ENCODE results near the gene CHIC2.

The CHIC2 gene

DNA sequence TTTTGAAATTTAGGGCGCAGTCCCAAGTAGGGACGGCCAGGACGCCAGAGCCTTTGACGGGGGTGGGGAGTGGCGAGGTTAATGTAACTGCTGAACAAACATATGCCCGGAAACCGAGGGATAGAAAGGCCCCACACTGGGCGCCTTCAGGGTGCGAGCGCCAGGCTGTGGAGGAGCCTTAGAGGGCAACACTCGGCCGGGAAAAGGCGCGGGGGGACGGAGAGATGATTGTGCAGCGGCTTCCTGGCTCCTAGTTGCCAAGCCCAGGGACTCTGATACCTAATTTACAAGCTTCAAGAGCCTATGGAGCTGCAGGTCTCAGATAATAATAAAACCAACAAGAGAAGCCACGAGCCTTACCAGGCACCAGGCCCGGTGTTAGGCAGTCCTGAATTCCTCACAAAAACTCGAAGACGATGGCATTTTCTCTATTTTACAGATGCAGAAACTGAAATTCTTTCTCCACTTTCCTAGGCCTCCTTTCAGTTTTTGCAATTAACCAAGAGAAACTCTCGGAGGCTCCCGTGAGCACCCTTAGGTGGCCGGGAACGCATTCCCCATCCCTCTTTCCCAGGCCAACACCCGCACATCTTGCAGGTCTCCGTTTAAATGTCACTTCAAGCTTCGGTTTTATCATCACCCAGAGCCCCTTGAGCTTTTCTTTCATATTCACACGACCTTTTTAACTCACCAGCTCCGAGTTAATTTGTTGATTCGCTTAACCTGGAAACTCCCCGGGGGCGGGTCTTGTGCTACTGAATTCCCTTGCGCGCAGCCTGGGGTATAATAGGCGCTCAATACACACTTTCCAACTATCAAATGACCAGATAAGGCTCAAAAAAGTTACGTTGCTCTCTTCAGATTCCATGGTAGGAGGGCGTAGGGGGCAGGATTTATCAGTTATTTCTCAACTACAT lies 29.2 kb upstream of the CHIC2 start:
- no peak for DNase-seq (ENCODE audit: low read depth)

GRCh38 chr4:54092405-54093323 lies 28.3 kb upstream of the CHIC2 start:
- no peak for DNase-seq (ENCODE audit: low read depth)

- peak; percentile 54 for DNase-seq (ENCODE audit: low read depth)
These were observed 27.4 kb upstream of the CHIC2 start for GRCh38 chr4:54091637-54092404.

DNA sequence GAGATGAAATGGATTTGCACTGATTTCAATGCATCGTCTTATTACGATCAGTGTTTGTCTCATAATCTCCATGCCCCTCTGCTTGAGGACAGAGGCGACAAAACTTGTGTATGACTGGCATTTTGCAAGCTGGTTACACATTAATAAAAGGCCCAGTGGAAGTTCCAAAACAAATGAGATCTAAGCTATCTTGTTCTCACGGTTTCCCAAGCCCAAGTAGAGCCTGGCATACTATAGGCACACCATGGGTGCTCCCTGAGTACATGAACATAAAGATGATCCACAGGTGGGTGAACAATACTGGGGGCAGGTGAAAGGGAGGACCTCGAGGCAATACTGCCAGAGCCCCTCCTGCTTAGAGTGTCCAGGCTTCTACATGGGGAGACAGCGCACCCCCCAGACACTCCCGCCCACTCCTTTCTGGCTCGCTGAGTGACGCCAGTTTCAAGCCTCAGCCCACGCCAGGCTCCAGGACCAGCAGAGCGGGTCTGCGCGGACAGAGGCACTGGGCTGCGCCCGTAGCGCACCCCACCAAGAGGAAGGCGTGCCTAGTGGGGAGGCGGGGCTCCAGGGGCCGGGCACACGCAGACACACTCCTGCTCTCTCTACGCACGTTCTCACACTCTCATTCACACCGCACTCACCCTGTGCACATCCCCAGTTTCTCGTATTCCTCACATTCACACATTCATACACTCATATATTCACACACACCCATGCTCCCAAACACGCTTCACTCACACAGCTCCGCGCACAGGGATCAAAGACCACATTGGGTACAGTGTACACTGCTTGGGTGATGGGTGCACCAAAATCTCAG lies 26.6 kb upstream of the CHIC2 start:
- DNase-seq (ENCODE audit: low read depth): no peak

DNA sequence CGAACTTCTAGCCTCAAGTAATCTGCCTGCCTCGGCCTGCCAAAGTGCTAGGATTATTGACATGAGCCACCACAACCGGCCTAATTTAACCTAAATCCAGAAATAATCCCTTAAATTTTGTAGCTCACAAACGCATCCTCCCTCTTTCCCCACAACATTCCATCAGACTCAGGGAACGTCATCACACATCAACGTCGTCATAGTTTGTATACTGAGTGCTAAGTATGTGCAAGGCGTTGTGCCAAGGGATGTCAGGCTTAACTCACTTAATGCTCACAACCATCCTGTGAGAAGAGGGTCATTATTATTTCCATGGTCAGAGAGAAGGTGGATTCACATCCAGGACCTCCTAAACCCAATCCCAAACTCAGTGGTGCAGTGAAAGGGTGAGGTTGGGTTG lies 26.0 kb upstream of the CHIC2 start:
- no peak for DNase-seq (ENCODE audit: low read depth)

DNA sequence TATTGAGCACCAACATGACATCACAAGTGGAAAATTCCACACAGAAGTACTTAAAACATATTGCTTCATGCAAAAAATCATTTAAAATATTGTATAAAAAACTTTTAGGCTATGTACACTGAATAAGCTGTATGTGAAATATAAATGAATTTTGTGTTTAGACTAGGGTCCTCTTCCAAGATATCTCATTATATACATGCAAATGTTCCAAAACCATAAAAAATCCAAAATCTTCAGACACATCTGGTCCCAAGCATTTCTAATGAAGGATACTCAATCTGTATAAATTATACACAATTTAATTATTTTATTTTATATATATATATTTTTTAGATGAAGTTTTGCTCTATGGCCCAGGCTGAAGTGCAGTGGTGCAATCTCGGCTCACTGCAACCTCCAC lies 25.5 kb upstream of the CHIC2 start:
- no peak for DNase-seq (ENCODE audit: low read depth)

DNA sequence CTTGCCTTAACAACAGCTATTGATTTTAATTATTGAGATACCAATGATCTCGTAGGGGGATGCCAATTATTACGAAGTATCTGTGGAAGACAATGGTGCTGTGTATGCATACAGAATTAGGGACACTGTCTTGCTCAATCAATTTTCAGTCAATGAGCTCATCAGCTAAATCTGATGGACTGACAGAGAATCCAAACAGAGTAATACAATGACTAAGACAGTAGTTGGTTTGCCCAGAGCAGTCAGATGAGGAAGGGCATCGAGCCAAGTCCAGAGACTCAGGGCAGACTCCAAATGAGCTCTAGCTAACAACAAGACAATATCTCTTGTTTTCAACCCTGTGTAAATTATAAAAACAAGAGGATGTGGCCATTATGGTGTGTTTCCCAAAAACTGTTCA lies 20.9 kb upstream of the CHIC2 start:
- DNase-seq (ENCODE audit: low read depth): no peak

DNA sequence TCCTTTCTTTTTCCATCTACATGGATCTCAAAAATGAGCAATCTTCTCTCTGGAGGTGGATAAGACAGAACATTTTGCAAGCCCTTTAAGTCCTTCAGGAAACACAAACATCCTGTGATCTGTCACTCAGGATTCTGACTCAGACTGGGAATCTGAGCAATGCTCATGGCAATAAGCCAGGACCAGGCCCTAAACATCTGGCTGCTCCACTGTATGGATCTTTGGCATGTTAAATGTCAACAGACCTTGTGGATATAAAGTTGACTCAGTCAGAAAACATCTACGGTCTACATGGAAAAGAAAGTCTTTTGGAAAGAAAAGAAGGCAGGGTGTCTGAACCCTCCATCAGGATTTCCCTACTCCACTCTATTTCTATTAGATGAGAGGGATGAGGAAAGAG lies 17.8 kb upstream of the CHIC2 start:
- DNase-seq (ENCODE audit: low read depth): no peak

DNA sequence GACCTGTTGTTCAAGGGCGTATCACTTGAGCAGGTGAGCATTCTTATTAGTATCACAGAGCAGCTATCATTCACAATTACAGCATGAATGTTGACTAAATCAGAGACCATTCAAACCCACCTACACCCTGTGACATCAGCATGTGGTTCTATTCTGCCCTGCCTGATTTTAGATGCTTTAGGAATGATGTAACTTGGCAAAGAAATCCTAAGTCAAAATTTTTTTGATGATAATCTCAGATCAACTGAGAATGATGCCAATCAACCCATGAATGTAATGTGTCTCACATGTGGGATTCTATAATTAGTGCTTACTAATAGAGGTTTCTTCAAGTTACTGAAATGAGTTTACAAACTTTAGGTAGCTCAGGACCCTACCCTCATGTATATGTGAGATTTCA lies 13.4 kb upstream of the CHIC2 start:
- no peak for DNase-seq (ENCODE audit: low read depth)

- no peak for DNase-seq (ENCODE audit: low read depth)
These were observed 12.3 kb upstream of the CHIC2 start for GRCh38 chr4:54076673-54077072.

- no peak for DNase-seq (ENCODE audit: low read depth)
These were observed 10.0 kb upstream of the CHIC2 start for GRCh38 chr4:54074381-54074780.

DNA sequence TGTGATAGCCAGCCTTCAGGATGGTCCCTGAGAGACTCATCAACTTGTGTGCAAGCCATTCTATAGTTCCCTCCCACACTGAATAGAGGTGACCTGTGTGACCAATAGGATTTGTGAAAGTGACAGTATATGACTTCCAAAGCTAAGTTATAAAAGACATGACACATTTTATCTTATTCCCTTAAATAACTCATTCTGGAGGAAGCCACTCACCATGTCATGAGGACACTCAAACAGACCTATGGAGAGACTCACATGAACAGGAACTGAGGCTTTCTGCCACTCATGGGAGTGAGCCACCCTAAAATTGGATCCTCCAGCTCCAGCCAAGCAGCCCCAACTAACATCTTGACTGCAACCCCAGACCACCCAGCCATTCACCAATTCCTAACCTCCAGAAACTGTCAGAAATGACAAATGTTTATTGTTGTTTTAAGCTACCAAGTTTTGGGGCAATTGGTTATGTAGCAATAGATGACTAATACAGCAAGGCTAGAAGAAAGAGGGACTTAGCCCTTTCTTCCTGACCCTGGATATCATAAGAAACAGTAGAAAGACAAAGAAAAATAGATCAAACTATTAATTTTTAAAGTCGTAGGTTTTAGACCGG lies 9.0 kb upstream of the CHIC2 start:
- DNase-seq (ENCODE audit: low read depth): no peak

DNA sequence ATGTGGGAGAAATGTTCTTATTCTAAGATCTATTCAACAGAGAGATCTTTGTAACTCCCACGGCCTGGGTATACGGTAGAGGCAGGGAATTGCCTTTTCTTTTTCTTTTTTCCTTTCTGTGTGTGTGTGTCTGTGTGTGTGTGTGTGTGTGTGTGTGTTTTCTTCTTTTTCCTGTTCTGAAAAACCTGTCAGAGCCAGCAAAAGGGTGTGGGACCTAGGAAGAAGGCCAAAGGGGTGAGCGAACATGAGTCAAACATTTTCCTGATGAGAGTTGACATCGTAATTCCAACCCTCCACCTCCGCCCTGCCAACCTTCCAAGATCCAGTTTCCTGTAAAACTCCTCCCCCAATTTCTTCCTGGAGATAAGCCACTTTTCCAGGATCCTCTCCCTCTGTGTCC lies 2.8 kb upstream of the CHIC2 start:
- DNase-seq (ENCODE audit: low read depth): no peak

GRCh38 chr4:54066718-54067129 lies 2.3 kb upstream of the CHIC2 start:
- no peak for DNase-seq (ENCODE audit: low read depth)

DNA sequence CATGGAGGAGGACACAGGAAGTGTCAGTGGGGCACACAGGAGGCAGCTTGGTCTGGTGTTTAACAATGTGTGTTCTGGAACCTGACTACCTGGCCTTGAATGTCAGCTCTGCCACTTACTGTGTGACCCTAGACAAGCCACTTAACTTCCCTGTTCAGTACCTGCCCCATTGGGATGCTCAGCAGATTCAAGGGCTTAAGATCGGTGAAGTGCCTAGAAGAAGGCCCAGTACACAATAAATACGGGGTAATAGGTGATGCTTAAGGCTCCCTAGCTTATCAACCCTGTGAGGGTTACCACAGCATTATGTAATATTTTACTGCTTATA lies 1.6 kb upstream of the CHIC2 start:
- DNase-seq (ENCODE audit: low read depth): no peak

DNA sequence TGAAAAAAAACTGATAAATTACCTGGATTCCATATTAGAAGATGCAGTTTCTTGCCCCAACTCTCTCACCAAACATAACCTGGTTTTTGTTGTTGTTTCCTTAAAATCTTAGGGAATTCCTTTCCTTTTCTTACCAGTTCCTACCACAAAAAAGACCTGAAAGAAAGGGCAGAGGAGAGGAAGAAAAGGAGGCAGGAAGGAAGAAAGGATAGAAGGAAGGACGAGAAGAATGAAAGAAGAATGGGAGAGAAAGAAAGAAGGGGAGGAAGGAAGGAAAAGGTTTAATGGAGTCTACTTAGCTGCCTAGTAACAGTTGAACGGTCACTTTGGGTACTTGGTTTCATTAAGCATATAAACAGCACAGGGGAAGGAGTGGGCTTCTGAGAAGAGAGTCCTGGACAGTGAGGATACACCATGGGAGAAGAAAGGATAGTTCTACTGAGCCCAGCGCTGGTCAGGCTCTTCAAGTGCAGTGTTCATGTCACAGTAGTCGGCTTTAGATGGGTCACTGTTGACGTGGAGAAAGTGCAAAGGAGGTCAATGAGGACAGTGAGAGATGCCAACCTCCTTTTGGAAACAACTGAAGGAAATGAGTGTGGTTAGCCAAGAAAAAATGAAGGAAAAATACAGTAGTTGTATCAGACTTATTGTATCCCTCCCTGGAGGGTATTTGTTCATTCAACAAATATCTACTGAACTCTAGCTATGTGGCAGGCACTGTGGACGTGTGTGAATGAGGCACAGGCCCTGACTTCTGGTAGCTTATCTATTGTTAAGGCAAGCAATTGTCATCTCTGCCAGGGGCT lies 1.1 kb upstream of the CHIC2 start:
- DNase-seq (ENCODE audit: low read depth): no peak

GRCh38 chr4:54063737-54064316 lies 578 bp downstream of the CHIC2 start:
- DNase-seq (ENCODE audit: low read depth): peak; percentile 3

DNA sequence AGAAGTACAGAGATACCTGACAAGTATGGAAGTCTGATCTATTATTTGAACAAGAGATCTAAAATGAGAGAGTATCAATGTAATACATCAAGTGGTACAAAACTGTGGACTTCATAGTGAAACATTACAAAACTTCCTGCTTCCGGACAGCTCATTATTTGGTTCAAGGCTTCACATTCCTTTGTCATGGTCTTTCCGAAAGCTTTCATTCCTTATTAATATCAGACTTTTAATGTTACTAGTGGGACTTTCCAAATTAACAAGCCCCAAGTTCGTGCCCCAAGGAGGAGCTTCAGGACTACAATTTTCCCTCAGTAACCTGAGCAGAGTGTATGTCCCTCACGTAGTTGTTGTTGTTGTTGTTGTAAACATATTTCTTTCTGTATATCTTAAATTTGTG lies 1.2 kb downstream of the CHIC2 start:
- DNase-seq (ENCODE audit: low read depth): no peak

- no peak for DNase-seq (ENCODE audit: low read depth)
These were observed 2.0 kb downstream of the CHIC2 start for GRCh38 chr4:54062392-54062791.

- no peak for DNase-seq (ENCODE audit: low read depth)
These were observed 2.5 kb downstream of the CHIC2 start for GRCh38 chr4:54061873-54062272.

All from stimulated activated CD8-positive, alpha-beta memory T cell treated with anti-CD3 and anti-CD28 coated beads, Interleukin-15, amount 100 ng/mL, for 24 hours (primary cell).